Tibial artery (tissue), 4 donors: ENCODE results near the gene TEX19.

ENCODE experiments used
- DNase-seq, 2 donors: peaks; one replicate each; pipeline ENCODE4 v3.0.0-alpha.2; 2019
- H3K27ac ChIP-seq, 2 donors: fragments of 200-600 bp; sonication (generic) in 1 of 2; 1 replicate in 1 of 2; 2 replicates in 1 of 2; pipeline ENCODE4 v1.5.1; 2018 to 2019; ENCODE audit warnings: mild to moderate bottlenecking in 1 of 2
- H3K27me3 ChIP-seq, 2 donors: fragments of 200-600 bp; sonication (generic) in 1 of 2; one replicate each; pipeline versions ENCODE4 v1.5.1 to v1.6.0; 2016 to 2019
- H3K36me3 ChIP-seq, 3 donors: fragments of 200-600 bp; sonication (generic) in 2 of 3; one replicate each; pipeline ENCODE4 v1.5.1; 2016 to 2019; ENCODE audit warnings: mild to moderate bottlenecking in 2 of 3
- H3K4me1 ChIP-seq, 4 donors: fragments of 200-600 bp; sonication (generic) in 2 of 4; 1 replicate in 3 of 4; 2 replicates in 1 of 4; pipeline ENCODE4 v1.5.1; 2016 to 2019
- H3K4me3 ChIP-seq, 2 donors: fragments of 200-600 bp; sonication (generic) in 1 of 2; 1 replicate in 1 of 2; 2 replicates in 1 of 2; pipeline ENCODE4 v1.5.1; 2018 to 2019; ENCODE audit warnings: mild to moderate bottlenecking in 2 of 2
- H3K9me3 ChIP-seq, 3 donors: fragments of 200-600 bp; sonication (generic) in 1 of 3; one replicate each; pipeline ENCODE4 v1.5.1; 2016 to 2019
- CTCF ChIP-seq, 2 experiments: fragments of 200-600 bp in 1 of 2; fragments of 450-650 bp in 1 of 2; IDR thresholded peaks; one replicate each; pipeline ENCODE4 v1.5.1; 2017 to 2019; ENCODE audit warnings: antibody characterized with exemption in 2 of 2, mild to moderate bottlenecking in 1 of 2, moderate library complexity in 1 of 2
- intact Hi-C: fragments of 100-400 bp; cut with DNase I; formaldehyde crosslinking; loops from one replicate; pipeline ENCODE4 v1.15.0; 2023; ENCODE audit warnings: low total_unique reads

TEX19 gene

GRCh38 chr17:82358465-82359350, at the start of gene TEX19:
TSS of gene TEX19 (plus strand) at chr17:82359247. CDS start at chr17:82362151, 2,904 bp downstream.
- Histone ChIP-seq H3K9me3 (no peaks in the 10 kb centered on the region), H3K27me3 (peaks cover 0 to 37% of the 10 kb centered on the region in 2 donors), H3K36me3 (no peaks in the 10 kb centered on the region), H3K4me3 (no peak within 1 kb of the TSS), H3K27ac (no peak within 1 kb of the TSS), H3K4me1 (peaks cover 0 to 8% (median 4%) of the 10 kb centered on the region in 4 donors)
- no peak for DNase-seq
- TF ChIP-seq CTCF (IDR thresholded peaks at IDR 0.05) = no peak
- intact Hi-C loops = loop anchor here (5.0 kb wide), 1 partner anchor 54 kb away; no protein-coding TSS in a partner anchor

- Histone ChIP-seq H3K27me3 (peaks cover 0 to 55% of the 10 kb centered on the region in 2 donors), H3K36me3 (no peaks in the 10 kb centered on the region), H3K27ac (no peak overlapping the region), H3K9me3 (no peaks in the 10 kb centered on the region), H3K4me3 (no peak overlapping the region), H3K4me1 (no peaks in the 10 kb centered on the region)
- intact Hi-C loops = no loop called here
- DNase-seq = no peak
- no peak for TF ChIP-seq CTCF (IDR thresholded peaks at IDR 0.05)
These were observed 49.1 kb upstream of the TEX19 start for GRCh38 chr17:82309656-82310570.

GRCh38 chr17:82310877-82311276, 48.2 kb upstream of the TEX19 start:
- DNase-seq = no peak
- Histone ChIP-seq H3K36me3 (no peaks in the 10 kb centered on the region), H3K9me3 (no peaks in the 10 kb centered on the region), H3K4me1 (peaks cover 0 to 7% (median 4%) of the 10 kb centered on the region in 4 donors), H3K27me3 (peaks cover 0 to 64% of the 10 kb centered on the region in 2 donors), H3K4me3 (no peak overlapping the region), H3K27ac (no peak overlapping the region)
- no peak for TF ChIP-seq CTCF (IDR thresholded peaks at IDR 0.05)
- intact Hi-C loops = no loop called here

GRCh38 chr17:82311971-82312370, 47.1 kb upstream of the TEX19 start:
- no peak overlapping the region for H3K4me3 ChIP-seq
- no peak for TF ChIP-seq CTCF (IDR thresholded peaks at IDR 0.05)
- no peaks in the 10 kb centered on the region for H3K36me3 ChIP-seq
- H3K27ac ChIP-seq = no peak overlapping the region
- intact Hi-C loops = no loop called here
- DNase-seq = no peak
- peaks cover 0 to 10% (median 4%) of the 10 kb centered on the region in 4 donors for H3K4me1 ChIP-seq
- no peaks in the 10 kb centered on the region for H3K9me3 ChIP-seq
- H3K27me3 ChIP-seq = peaks cover 0 to 75% of the 10 kb centered on the region in 2 donors

GRCh38 chr17:82313195-82314011, 45.6 kb upstream of the TEX19 start:
- Histone ChIP-seq H3K4me3 (no peak overlapping the region), H3K27ac (no peak overlapping the region), H3K27me3 (peaks cover 0 to 74% of the 10 kb centered on the region in 2 donors), H3K4me1 (peaks cover 0 to 10% (median 4%) of the 10 kb centered on the region in 4 donors), H3K9me3 (no peaks in the 10 kb centered on the region), H3K36me3 (no peaks in the 10 kb centered on the region)
- DNase-seq = no peak
- intact Hi-C loops = no loop called here
- no peak for TF ChIP-seq CTCF (IDR thresholded peaks at IDR 0.05)
